Measurements from ENCODE around the gene RAB11B. TPM values are rescaled to one million over a fixed set of nuclear protein-coding genes. Genes with fewer than 3 reads are reported as not detected.

The RAB11B gene
- total and polyA plus RNA-seq, 2 of the 13 experiments (the other 11 are each of a cell fraction or from before 2014, with no cell fraction given), result 6.0 to 28.4 TPM

GRCh38 chr19:8361921-8362793 lies 28.0 kb upstream of the RAB11B start (continued):
- TF ChIP-seq MLXIP (CRISPR knock-in tag; IDR thresholded peaks at IDR 0.05; ENCODE audit: borderline replicate concordance), result no peak
- no peak for TF ChIP-seq ZSCAN21 (CRISPR knock-in tag; IDR thresholded peaks at IDR 0.05; ENCODE audit: borderline replicate concordance)
- peak; percentile 44; the same call in 1 of the 2 replicates for TF ChIP-seq MTA1 (CRISPR knock-in tag; IDR thresholded peaks at IDR 0.05; ENCODE audit: borderline replicate concordance)
- TF ChIP-seq BCL3 (CRISPR knock-in tag; IDR thresholded peaks at IDR 0.05), result no peak
- no peak for TF ChIP-seq REST (IDR thresholded peaks at IDR 0.05; ENCODE audit: borderline replicate concordance in 1 of 2, low read depth in 1 of 2, low read length in 2 of 2)
- TF ChIP-seq TFE3 (CRISPR knock-in tag; IDR thresholded peaks at IDR 0.05), result no peak
- no peak for TF ChIP-seq HMGXB3 (CRISPR knock-in tag; IDR thresholded peaks at IDR 0.05; ENCODE audit: borderline replicate concordance)
- TF ChIP-seq GRHL1 (CRISPR knock-in tag; conservative IDR thresholded peaks at IDR 0.05), result no peak
- TF ChIP-seq NCOR1 (IDR thresholded peaks at IDR 0.05; ENCODE audit: borderline replicate concordance, low read length), result no peak
